SK-N-SH treated with all-trans-retinoic acid at 6 μM for 48 hours (cell line): Measurements from ENCODE around the gene PPM1G.

Source experiments
- ARNTL ChIP-seq: fragments of 450-650 bp; formaldehyde crosslinking; IDR thresholded peaks from 2 replicates; pipeline ENCODE4 v1.5.0; 2020; ENCODE audit warnings: low read depth, mild to moderate bottlenecking, moderate library complexity, borderline replicate concordance
- CREB5 ChIP-seq: fragments of 250-450 bp; sonication (Bioruptor Pico); IDR thresholded peaks from 2 replicates; pipeline ENCODE4 v1.5.1; 2020; ENCODE audit warnings: low read depth, mild to moderate bottlenecking, moderate library complexity
- CSDC2 ChIP-seq: fragments of 250-450 bp; sonication (Bioruptor Pico); IDR thresholded peaks from 2 replicates; pipeline ENCODE4 v1.5.0; 2020; ENCODE audit warnings: mild to moderate bottlenecking, moderate library complexity
- RARB ChIP-seq: fragments of 250-450 bp; sonication (Bioruptor Pico); IDR thresholded peaks from 2 replicates; pipeline ENCODE4 v1.8.0; 2021; ENCODE audit warnings: mild to moderate bottlenecking, moderate library complexity
- ZC3H10 ChIP-seq: fragments of 250-450 bp; sonication (Bioruptor Pico); IDR thresholded peaks from 2 replicates; pipeline ENCODE4 v1.5.1; 2021; ENCODE audit warnings: mild to moderate bottlenecking, moderate library complexity
- ZFP30 ChIP-seq: fragments of 450-650 bp; formaldehyde crosslinking; IDR thresholded peaks from 2 replicates; pipeline ENCODE4 v1.5.0; 2022; ENCODE audit warnings: mild to moderate bottlenecking, moderate library complexity
- ZNF565 ChIP-seq: fragments of 450-650 bp; formaldehyde crosslinking; conservative IDR thresholded peaks from 2 replicates; pipeline ENCODE4 v1.5.0; 2020; ENCODE audit warnings: low read depth, mild to moderate bottlenecking, moderate library complexity

- TF ChIP-seq RARB (no peak), CREB5 (CRISPR knock-in tag) (no peak), ZNF565 (CRISPR knock-in tag) (no peak), ARNTL (CRISPR knock-in tag) (no peak), CSDC2 (CRISPR knock-in tag) (no peak), ZFP30 (CRISPR knock-in tag) (no peak), ZC3H10 (CRISPR knock-in tag) (no peak)
Observed at GRCh38 chr2:27351802-27352598, 57.4 kb downstream of the PPM1G start.
